GM12878 (cell line): ENCODE measurements around the gene EYA4. TPM values are rescaled to one million over a fixed set of nuclear protein-coding genes. Genes with fewer than 3 reads are reported as not detected.

Experiments used
- ATAC-seq: fragments of 200-7000 bp; cut with Tn5 transposase; 3 replicates; pipeline ENCODE4 v1.9.1; 2020; ENCODE audit warnings: mild to moderate bottlenecking, moderate library complexity
- BruUV-seq: library from RNA; stranded (reverse); fragments of 400-500 nt; replicated peaks from 2 replicates; lab custom pipeline; 2021; lab: Mats Ljungman, UMichigan
- CTCF ChIA-PET: fragments of 300-600 bp; sonication (Branson Sonifier 250); formaldehyde crosslinking; extraction: SDS; loops from one replicate; lab custom pipeline; 2021; ENCODE audit warnings: inconsistent platforms; lab: Yijun Ruan, JAX
- POLR2A ChIA-PET: fragments of 350-600 bp; formaldehyde crosslinking; extraction: SDS; loops from one replicate; lab custom pipeline; 2021; ENCODE audit warnings: inconsistent platforms; lab: Charles Lee
- RAD21 ChIA-PET: fragments of 300-600 bp; sonication (Branson Sonifier 250); formaldehyde crosslinking; loops from one replicate; lab custom pipeline; 2023; ENCODE audit warnings: antibody characterized with exemption; ENCODE audit not compliant: unreplicated experiment; lab: Charles Lee
- SMC1A ChIA-PET: fragments of 300-600 bp; sonication (Branson Sonifier 250); formaldehyde crosslinking; loops from one replicate; lab custom pipeline; 2023; ENCODE audit not compliant: unreplicated experiment, uncharacterized antibody; lab: Charles Lee
- DNase-seq: peaks from one replicate; pipeline ENCODE4 v3.0.0-alpha.2; 2011; ENCODE audit warnings: low read depth, low spot score
- FAIRE-seq: peaks from 3 replicates; lab custom pipeline; 2011; peaks lifted over from hg19 to GRCh38; lab: Jason Lieb, UNC
- H2AFZ ChIP-seq: 2 replicates; pipeline ENCODE4 v1.6.0; 2011; ENCODE audit warnings: low read depth, low read length, control low read depth; ENCODE audit not compliant: control insufficient read depth
- H3K27ac ChIP-seq: 2 replicates; pipeline ENCODE4 v1.5.1; 2011; ENCODE audit warnings: control low read depth; ENCODE audit not compliant: control insufficient read depth, insufficient read depth
- H3K27me3 ChIP-seq, 2 experiments: replicated peaks in 1 of 2; 2 replicates each; pipeline versions ENCODE4 v1.6.0 to v1.6.1; 2011; ENCODE audit warnings: low read length in 1 of 2; ENCODE audit not compliant: control insufficient read depth in 2 of 2, insufficient read depth in 2 of 2
- H3K36me3 ChIP-seq, 2 experiments: 2 replicates each; pipeline ENCODE4 v1.5.1; 2011; ENCODE audit warnings: low read length in 1 of 2; ENCODE audit not compliant: control insufficient read depth in 2 of 2, insufficient read depth in 2 of 2
- H3K4me1 ChIP-seq: 2 replicates; pipeline ENCODE4 v1.6.1; 2011; ENCODE audit warnings: mild to moderate bottlenecking, low read length, moderate library complexity, mixed read lengths; ENCODE audit not compliant: control insufficient read depth, insufficient read depth
- H3K4me2 ChIP-seq: 2 replicates; pipeline ENCODE4 v1.6.0; 2011; ENCODE audit warnings: control low read depth; ENCODE audit not compliant: control insufficient read depth, insufficient read depth
- H3K4me3 ChIP-seq: fragments of 200-600 bp; sonication (generic); 2 replicates; pipeline ENCODE4 v1.5.1; 2016
- H3K79me2 ChIP-seq: 2 replicates; pipeline ENCODE4 v1.6.0; 2011; ENCODE audit warnings: low read length; ENCODE audit not compliant: control insufficient read depth, insufficient read depth
- H3K9ac ChIP-seq: 2 replicates; pipeline ENCODE4 v1.8.0; 2011; ENCODE audit warnings: low read length, control low read depth, mixed read lengths; ENCODE audit not compliant: control insufficient read depth, insufficient read depth
- H3K9me3 ChIP-seq: replicated peaks from 3 replicates; pipeline ENCODE4 v1.5.1; 2011; ENCODE audit warnings: mild to moderate bottlenecking, low read length; ENCODE audit not compliant: control insufficient read depth, insufficient read depth
- H4K20me1 ChIP-seq: 2 replicates; pipeline ENCODE4 v1.6.0; 2011; ENCODE audit not compliant: control insufficient read depth, insufficient read depth
- BACH1 ChIP-seq: fragments of 450-650 bp; IDR thresholded peaks from 2 replicates; pipeline ENCODE4 v1.6.1; 2017; ENCODE audit warnings: mild to moderate bottlenecking, borderline replicate concordance
- BMI1 ChIP-seq: fragments of 450-650 bp; IDR thresholded peaks from 2 replicates; pipeline ENCODE4 v1.6.1; 2016; ENCODE audit warnings: mild to moderate bottlenecking, moderate library complexity, borderline replicate concordance
- CREB1 ChIP-seq: IDR thresholded peaks from 2 replicates; pipeline ENCODE4 v1.6.1; 2012; ENCODE audit warnings: low read depth, mild to moderate bottlenecking, inconsistent platforms
- ESRRA ChIP-seq: IDR thresholded peaks from 2 replicates; pipeline ENCODE4 v1.6.1; 2012; ENCODE audit warnings: mild to moderate bottlenecking, low read length, improper control_type of control experiment
- IRF4 ChIP-seq: IDR thresholded peaks from 2 replicates; pipeline ENCODE4 v1.6.1; 2011; ENCODE audit warnings: low read depth, low read length
- NFXL1 ChIP-seq: fragments of 450-650 bp; IDR thresholded peaks from 2 replicates; pipeline ENCODE4 v1.6.1; 2017; ENCODE audit warnings: antibody characterized with exemption, mild to moderate bottlenecking, borderline replicate concordance
- RCOR1 ChIP-seq: conservative IDR thresholded peaks from 2 replicates; pipeline ENCODE4 v1.6.1; 2012; ENCODE audit warnings: low read depth, low read length, improper control_type of control experiment
- SPI1 ChIP-seq: IDR thresholded peaks from 2 replicates; pipeline ENCODE4 v1.6.1; 2011; ENCODE audit warnings: low read depth, mild to moderate bottlenecking, low read length, moderate library complexity, borderline replicate concordance; ENCODE audit not compliant: insufficient read depth
- TARDBP ChIP-seq: IDR thresholded peaks from 2 replicates; pipeline ENCODE4 v1.6.1; 2016; ENCODE audit warnings: borderline replicate concordance
- ZNF207 ChIP-seq: fragments of 450-650 bp; IDR thresholded peaks from 2 replicates; pipeline ENCODE4 v1.6.1; 2014; ENCODE audit warnings: antibody characterized with exemption, mild to moderate bottlenecking, borderline replicate concordance
- ZNF592 ChIP-seq: fragments of 450-650 bp; IDR thresholded peaks from 2 replicates; pipeline ENCODE4 v1.6.1; 2017; ENCODE audit warnings: mild to moderate bottlenecking, moderate library complexity
- WGBS: methylation state at CpG from one replicate; pipeline ENCODE4 v1.1.6; 2016; ENCODE audit warnings: low lambda C conversion rate; ENCODE audit not compliant: insufficient replicate concordance, insufficient coverage; ENCODE audit errors: missing lambda C conversion rate; 5-methylcytosine and 5-hydroxymethylcytosine counted together
- in situ Hi-C: fragments of 300-500 bp; cut with MboI; formaldehyde crosslinking; loops from 9 replicates; pipeline ENCODE4 v1.14.3; 2018; ENCODE audit warnings: mixed read lengths
- intact Hi-C: fragments of 100-400 bp; cut with micrococcal nuclease; formaldehyde crosslinking; loops from one replicate; pipeline ENCODE4 v1.14.2; 2022; ENCODE audit not compliant: unreplicated experiment
- polyA plus RNA-seq, 11 experiments: library from polyadenylated mRNA; depleted of rRNA in 4 of 11; unstranded in 6 of 11; stranded (reverse) in 5 of 11; fragments of >200 nt; fragmentation: Nextera tagmentation in 4 of 11; fragmentation: Illumina TruSeq in 1 of 11; extraction: Ambion mirVana in 4 of 11; extraction: Trizol in 1 of 11; gene quantifications; 1 replicate in 1 of 11; 2 replicates in 10 of 11; pipeline versions ENCODE4 v1.2.1 to v1.2.3, GENCODE V29; 2011 to 2016; ENCODE audit warnings: inconsistent platforms in 2 of 11, missing spikeins in 2 of 11, low read depth in 1 of 11
- total RNA-seq, 4 experiments: library from RNA; depleted of rRNA in 3 of 4; stranded (reverse); fragments of >200 nt in 3 of 4; fragmentation: Illumina TruSeq in 1 of 4; extraction: Trizol in 1 of 4; gene quantifications; 2 replicates each; pipeline versions ENCODE4 v1.2.1 to v1.2.3, GENCODE V29; 2013 to 2021

EYA4 gene
- total and polyA plus RNA-seq, 10 of the 15 experiments (the other 5 are each of a cell fraction or from before 2014, with no cell fraction given), result 0.02 TPM; not detected in 9

DNA sequence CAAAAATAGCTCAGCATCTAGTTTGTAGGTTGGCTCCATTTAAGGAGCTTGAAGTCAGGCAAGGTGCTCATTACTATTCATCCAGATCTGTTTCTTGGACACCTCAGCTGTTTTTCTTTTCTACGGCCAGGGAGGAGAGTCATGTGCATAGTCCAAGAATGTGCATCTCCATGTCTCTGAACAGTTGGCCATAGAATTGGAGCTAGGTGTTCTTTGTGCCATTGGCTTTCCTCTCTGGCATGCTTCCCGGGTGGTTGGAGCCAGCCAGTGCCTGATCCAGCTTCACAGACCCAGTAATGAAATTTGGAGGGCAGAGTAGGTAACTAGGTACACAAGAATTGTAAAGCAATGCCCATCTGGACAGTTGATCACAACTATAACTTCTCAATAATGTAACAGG lies 21.6 kb downstream of the EYA4 start:
- Histone ChIP-seq H3K27ac (no peak overlapping the region), H3K27me3 (no peaks in the 10 kb centered on the region), H3K79me2 (no peaks in the 10 kb centered on the region), H3K4me1 (no peaks in the 10 kb centered on the region), H3K9ac (no peak overlapping the region), H3K4me2 (no peak overlapping the region), H3K36me3 (no peaks in the 10 kb centered on the region), H3K4me3 (no peak overlapping the region), H2AFZ (no peak overlapping the region), H4K20me1 (no peaks in the 10 kb centered on the region), H3K9me3 (no peaks in the 10 kb centered on the region)
- WGBS, result 0% methylated on average over 2 of the region's 2 CpGs
- POLR2A ChIA-PET, result no interaction called here
- intact Hi-C loops, result no loop called here
- DNase-seq, result no peak
- in situ Hi-C loops, result no loop called here
- no peak for TF ChIP-seq BMI1
- no peak for TF ChIP-seq ESRRA
- TF ChIP-seq NFXL1, result no peak
- TF ChIP-seq RCOR1, result no peak
- no peak for TF ChIP-seq TARDBP
- no peak for TF ChIP-seq ZNF592
- no peak for TF ChIP-seq CREB1
- TF ChIP-seq ZNF207, result no peak
- no peak for TF ChIP-seq BACH1
- no peak for TF ChIP-seq IRF4
- no peak for TF ChIP-seq SPI1
- RAD21 ChIA-PET, result no interaction called here
- no TSS peak for BruUV-seq
- CTCF ChIA-PET, result interaction anchor here (1.1 kb wide), 1 partner anchor 654 kb away, joined by 3 read pairs; no protein-coding TSS in a partner anchor
- FAIRE-seq, result no peak
- no peak for ATAC-seq
- SMC1A ChIA-PET, result interaction anchor here (0.6 kb wide), 1 partner anchor 20 kb away, joined by 3 read pairs; no protein-coding TSS in a partner anchor
